Mesenteric fat pad (tissue), 1 donor: Measurements from ENCODE around the gene ALDH3B1. TPM values are rescaled to one million over a fixed set of nuclear protein-coding genes. Genes with fewer than 3 reads are reported as not detected.
A peak's percentile ranks its signal among the peaks of the same experiment; 100 is the strongest.

Experiments
- DNase-seq: peaks from one replicate; pipeline ENCODE4 v3.0.0-alpha.2; 2020; ENCODE audit warnings: low spot score
- microRNA-seq: library from miRNA; unstranded; fragments of <30 nt; microRNA quantifications from one replicate; pipeline ENCODE4 v1.2.0, GENCODE V29; 2020; ENCODE audit warnings: borderline number of aligned reads
- total RNA-seq: library from RNA; stranded (reverse); fragmentation: NEBNext Ultra II Directional; extraction: Animal tissue kit (Norgen Biotek cat#: 25700); gene quantifications from one replicate; pipeline ENCODE4 v1.2.1, GENCODE V29; 2021
- donor health status: DM: yes; HTN: yes; CAD: no.

ALDH3B1 gene
- total RNA-seq, 1 donor from 2014 or later: 14.6 TPM

GRCh38 chr11:68061508-68061907 is 51.4 kb downstream of the ALDH3B1 start:
- peak; percentile 73 for DNase-seq

DNA sequence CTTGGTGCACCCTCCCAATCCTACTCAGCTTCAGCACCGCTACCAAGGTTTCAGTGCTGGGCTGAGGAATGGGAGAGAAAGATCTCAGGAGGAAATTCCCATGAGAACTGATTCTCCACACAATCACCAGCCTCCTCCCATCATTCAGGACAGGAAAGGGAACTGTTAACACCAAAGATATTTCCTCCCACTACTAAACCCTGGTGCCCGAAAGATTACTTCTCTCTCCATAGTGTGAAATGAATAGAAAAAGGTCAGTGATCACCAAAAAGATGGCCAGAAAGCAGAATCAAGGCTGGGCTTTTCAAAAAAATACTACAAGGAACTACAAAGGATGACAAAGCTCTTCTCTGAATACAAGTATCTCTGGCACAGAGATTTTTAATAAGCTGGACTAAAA is 54.8 kb downstream of the ALDH3B1 start:
- no peak for DNase-seq

DNA sequence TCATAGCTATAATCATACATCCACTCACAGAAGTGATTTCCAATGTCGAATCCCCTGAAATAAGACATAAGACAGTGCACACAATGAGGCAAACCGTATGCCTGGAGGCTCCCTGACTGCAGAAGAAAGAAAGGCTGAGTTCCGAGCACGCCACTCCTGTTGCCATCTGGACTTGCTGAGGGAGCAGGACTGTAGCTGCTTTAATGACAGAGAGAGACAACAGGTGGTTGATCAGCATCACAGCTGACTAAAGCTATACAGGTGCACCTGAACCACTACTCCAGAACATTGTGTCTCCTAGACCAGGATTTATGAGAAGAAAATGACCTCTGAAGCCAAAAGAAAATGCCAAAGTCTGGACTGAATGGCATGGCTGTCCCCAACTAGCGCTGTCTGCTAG is 55.7 kb downstream of the ALDH3B1 start:
- DNase-seq: no peak

DNA sequence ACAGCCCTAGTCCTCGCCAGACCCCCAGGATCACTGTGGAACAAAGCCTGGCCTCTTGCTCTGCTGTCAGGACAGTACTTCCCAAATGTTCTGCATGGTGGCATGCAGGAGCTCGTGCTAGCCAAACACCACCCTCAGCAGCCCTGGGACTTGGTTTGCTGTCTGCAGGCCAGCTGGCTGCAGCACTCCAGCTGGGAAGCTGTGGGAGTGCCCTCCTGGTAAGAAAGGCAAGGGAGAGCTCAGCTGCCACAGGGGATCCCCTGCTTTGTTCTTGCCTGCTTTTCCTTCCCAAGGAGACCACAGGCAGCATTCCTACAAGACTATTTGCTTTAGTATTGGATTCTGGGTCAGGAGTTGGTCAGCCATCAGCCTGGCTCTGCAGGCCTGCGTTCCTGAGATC is 56.6 kb downstream of the ALDH3B1 start:
- DNase-seq: no peak

GRCh38 chr11:68067991-68068390 is 57.9 kb downstream of the ALDH3B1 start:
- no peak for DNase-seq

- no peak for DNase-seq
These were observed 61.3 kb downstream of the ALDH3B1 start for GRCh38 chr11:68071281-68072048.

GRCh38 chr11:68074584-68075352 is 64.6 kb downstream of the ALDH3B1 start:
- DNase-seq: no peak

- no peak for DNase-seq
These were observed 66.4 kb downstream of the ALDH3B1 start for GRCh38 chr11:68076371-68077042.

GRCh38 chr11:68077617-68078582 is 67.8 kb downstream of the ALDH3B1 start:
- DNase-seq: no peak

Small RNA genes lying within 50 kb of the gene (microRNA-seq; reads per million reads assigned to microRNA genes)
- gene MIR4691 (not detected), gene MIR6753 (not detected), gene MIR7113 (not detected)

Other genes with a start within 250 kb of the ALDH3B1 start
- gene UNC93B1, start 6.2 kb upstream of the ALDH3B1 start, total RNA-seq: 42.0 TPM
- gene NDUFS8, start 20.4 kb downstream of the ALDH3B1 start, total RNA-seq: 134 TPM
- 112 TPM for gene TCIRG1, start 28.7 kb downstream of the ALDH3B1 start, total RNA-seq
- gene CHKA, start 111.1 kb downstream of the ALDH3B1 start, total RNA-seq: 33.4 TPM
- gene KMT5B, start 203.0 kb downstream of the ALDH3B1 start, total RNA-seq: 29.4 TPM